Forelimb muscle (tissue), 1 donor: ENCODE data around the gene RAD51C. TPM values are rescaled to one million over a fixed set of nuclear protein-coding genes. Genes with fewer than 3 reads are reported as not detected.
"Not testable (repeated sequence)": the region's sequence is repeated elsewhere in the genome, so short reads cannot be mapped to it uniquely, and the experiment has no call there.

Source experiments
- DNase-seq: peaks from one replicate; pipeline ENCODE4 v3.0.0-alpha.2; 2013; ENCODE audit warnings: low read depth
- polyA plus RNA-seq: library from polyadenylated mRNA; unstranded; fragments of 120-200 nt; gene quantifications from one replicate; pipeline ENCODE4 v1.2.1, GENCODE V29; 2013; ENCODE audit not compliant: insufficient read length

Gene RAD51C
- polyA plus RNA-seq, 1 donor: 23.6 TPM

GRCh38 chr17:58741121-58741625 is 48.8 kb downstream of the RAD51C start:
- no peak for DNase-seq

DNA sequence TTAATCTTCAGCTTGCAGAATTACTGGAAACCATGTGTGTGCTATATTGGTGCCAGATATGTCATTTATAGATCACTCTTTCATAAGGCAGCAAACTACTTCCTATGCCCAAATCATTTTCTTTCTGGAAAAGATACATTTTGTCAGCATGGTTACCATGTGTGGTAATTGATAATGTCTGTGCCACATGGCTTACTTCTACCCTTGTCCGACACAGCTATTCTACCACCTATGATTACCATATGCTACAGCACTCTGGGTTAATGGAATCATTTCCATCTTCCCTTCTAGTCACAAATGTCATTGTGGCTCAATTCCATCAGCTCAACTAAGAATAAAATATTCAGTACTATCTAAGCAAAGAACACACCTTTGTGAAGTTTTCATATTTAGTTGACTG is 55.3 kb downstream of the RAD51C start:
- DNase-seq: no peak

DNA sequence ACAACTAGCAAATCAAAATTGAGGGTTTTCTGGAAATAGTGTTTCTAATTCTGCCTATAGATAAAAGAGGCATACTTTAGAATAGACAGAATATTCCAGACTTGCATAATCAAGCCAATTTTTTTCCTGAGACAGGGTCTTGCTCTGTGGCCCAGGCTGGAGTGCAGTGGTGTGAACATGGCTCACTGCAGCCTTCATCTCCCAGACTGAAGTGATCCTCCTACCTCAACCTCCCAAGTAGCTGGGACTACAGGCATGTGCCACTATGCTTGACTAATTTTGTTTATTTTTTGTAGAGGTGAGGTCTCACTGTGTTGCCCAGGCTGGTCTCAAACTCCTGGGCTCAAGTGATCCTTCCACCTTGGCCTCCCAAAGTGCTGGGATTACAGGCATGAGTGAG is 57.2 kb downstream of the RAD51C start:
- not testable (repeated sequence) for DNase-seq

DNA sequence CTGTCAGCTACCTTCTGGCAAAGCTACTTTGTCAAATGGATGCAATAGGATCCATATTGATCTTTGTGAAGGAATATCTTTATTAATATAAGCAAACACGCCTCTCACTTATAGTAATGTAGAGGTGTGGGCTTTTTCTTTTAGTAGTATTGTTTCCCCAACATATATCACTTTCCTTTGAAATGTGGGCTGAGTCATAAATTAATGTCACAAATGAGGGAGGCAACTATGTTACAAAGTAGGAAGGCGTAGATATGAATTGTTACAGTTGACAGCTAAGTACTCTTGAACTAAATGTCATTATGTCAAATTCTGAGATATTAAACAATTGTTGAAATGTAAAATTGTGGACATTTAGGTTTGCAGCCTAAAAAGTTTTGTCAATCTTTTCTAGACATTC is 60.6 kb downstream of the RAD51C start:
- no peak for DNase-seq

DNA sequence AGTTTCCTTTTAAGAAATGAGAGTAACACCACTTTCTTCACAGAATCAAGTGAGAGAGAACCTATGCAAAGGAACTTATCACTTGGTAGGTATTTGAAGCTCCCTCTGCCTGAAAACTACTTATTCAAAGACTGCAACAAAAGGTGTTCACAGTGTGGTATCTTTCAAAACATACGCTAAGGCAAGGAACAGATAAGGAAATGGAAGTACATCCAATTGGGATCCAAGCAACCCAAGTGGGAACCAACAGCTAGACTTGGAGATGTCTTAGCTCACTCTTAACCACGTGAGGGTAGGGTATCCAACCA is 62.8 kb downstream of the RAD51C start:
- no peak for DNase-seq

GRCh38 chr17:58755577-58756245 is 63.3 kb downstream of the RAD51C start, which contains the start of gene PPM1E:
Gene PPM1E (plus strand): TSS chr17:58755854.
- DNase-seq: peak; percentile 5

- DNase-seq: no peak
Measured at GRCh38 chr17:58756246-58757161, 64.1 kb downstream of the RAD51C start.

DNA sequence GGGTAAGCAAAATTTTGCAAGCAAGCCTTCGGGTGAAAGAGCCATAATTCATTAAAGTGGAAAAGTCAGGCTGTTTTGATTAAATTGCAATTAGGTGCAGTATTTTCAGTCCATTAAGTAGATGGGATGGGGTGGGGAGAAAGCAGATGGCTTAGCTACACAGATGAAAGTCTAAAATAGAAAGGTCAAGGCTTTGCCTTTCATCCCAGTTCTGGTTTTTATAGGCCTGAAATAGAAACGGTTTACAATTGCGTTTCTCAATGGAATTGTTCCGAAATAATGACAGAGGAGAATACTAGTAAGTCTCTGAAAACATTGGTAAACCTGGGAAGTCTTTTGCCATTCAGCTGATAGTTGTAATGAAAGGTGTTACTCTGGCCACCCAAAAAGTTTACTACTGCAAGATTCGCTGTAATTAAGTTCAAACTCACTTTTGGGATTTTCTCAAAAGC is 64.8 kb downstream of the RAD51C start:
- no peak for DNase-seq

- DNase-seq: no peak
Measured at GRCh38 chr17:58758890-58759289, 66.5 kb downstream of the RAD51C start.

DNA sequence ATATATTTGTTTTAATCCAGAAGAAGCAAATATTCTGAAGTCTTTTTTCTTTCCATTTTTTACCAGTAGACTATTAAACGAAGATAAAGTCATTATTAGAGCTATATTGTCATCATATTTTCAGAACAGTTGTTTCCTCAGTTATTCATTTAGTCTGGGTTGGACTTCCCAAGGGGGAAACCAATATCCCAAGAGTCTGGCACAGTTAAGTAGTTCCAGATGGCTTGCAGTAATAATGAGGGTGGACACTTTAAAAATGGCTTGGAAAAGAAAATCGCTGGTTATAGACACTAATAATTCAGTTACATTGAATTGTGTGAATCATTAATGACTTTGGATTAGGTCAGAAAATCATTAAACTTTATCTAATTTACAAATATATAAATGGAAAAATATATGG is 67.1 kb downstream of the RAD51C start:
- no peak for DNase-seq

DNA sequence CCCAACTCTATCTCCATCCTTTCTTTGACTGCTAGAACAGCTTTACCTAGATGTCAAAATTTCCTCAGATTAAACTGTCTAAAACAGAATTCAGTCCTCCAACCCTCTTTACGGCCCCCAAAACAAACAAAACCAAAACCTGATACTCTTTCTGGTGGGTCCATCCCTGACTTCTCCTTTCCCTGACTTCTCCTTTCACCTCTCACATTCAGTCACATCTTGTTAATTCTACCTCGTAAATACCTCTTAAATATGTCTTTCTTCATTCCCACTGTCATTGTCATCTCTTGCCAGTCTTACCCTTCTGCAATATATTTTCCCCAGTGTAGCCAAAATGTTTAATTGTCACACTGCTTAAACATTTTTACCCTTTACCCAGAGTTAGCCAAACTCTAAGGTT is 67.8 kb downstream of the RAD51C start:
- DNase-seq: no peak

DNA sequence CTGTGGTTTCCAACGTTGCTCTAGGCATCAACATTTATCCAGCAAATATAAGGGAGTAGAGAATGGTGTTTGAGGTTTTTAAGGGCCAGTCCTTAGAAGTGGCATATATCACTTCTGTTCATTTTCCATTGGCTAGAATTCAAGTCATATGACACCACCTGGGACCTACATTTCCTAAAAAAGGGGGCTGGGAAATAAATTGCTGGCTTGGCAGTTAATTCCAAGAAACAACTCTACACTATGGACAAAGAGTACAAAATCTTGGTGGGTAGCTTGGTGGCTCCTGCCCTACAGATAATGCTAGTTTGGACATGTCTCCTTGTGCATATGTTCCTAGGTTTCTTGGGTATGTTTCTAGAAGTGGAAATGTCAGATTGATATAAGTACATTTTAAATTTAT is 70.9 kb downstream of the RAD51C start:
- no peak for DNase-seq

- no peak for DNase-seq
Measured at GRCh38 chr17:58764373-58764772, 72.0 kb downstream of the RAD51C start.

DNA sequence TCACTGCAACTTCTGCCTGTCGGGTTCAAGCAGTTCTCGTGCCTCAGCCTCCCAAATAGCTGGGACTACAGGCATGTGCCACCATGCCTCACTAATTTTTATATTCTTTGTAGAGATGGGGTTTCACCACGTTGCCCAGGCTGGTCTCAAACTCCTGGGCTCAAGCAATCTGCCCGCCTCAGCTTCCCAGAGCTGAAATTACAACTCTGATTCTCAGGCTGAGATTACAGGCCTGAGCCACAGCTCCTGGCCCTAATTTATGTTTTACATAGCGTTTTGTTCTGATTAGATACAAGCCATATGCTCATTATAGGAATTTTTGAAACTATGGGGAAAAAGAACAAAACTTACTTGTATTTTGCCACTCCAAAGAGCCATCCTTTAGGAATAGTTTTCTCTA is 86.1 kb downstream of the RAD51C start:
- DNase-seq: not testable (repeated sequence)

- DNase-seq: no peak
Measured at GRCh38 chr17:58779446-58779845, 87.0 kb downstream of the RAD51C start.

GRCh38 chr17:58783380-58783779 is 91.0 kb downstream of the RAD51C start:
- no peak for DNase-seq

- no peak for DNase-seq
Measured at GRCh38 chr17:58785097-58785496, 92.7 kb downstream of the RAD51C start.

Other genes starting within 250 kb of the RAD51C start
- gene HSF5, start 204.2 kb upstream of the RAD51C start, polyA plus RNA-seq: 0.04 TPM
- 20.6 TPM for gene MTMR4, start 178.0 kb upstream of the RAD51C start, polyA plus RNA-seq
- 2.1 TPM for gene TEX14, start 557 bp upstream of the RAD51C start, polyA plus RNA-seq
- gene PPM1E, start 63.3 kb downstream of the RAD51C start, polyA plus RNA-seq: 1.3 TPM